HepG2 (cell line): ENCODE results near the gene RPS8. TPM values are rescaled to one million over a fixed set of nuclear protein-coding genes. Genes with fewer than 3 reads are reported as not detected.

Experiments
- GATAD1 ChIP-seq: IDR thresholded peaks from 2 replicates; pipeline ENCODE4 v1.6.1; 2016; ENCODE audit warnings: missing genetic modification reagents, missing compliant biosample characterization
- GMEB1 ChIP-seq: sonication (generic); formaldehyde crosslinking; IDR thresholded peaks from 2 replicates; pipeline ENCODE4 v1.5.1; 2020; ENCODE audit warnings: missing genetic modification reagents, mild to moderate bottlenecking, borderline replicate concordance
- GPN1 ChIP-seq: sonication (generic); formaldehyde crosslinking; IDR thresholded peaks from 2 replicates; pipeline ENCODE4 v1.5.1; 2020; ENCODE audit warnings: missing genetic modification reagents, borderline replicate concordance
- HNF4A ChIP-seq: sonication (generic); formaldehyde crosslinking; IDR thresholded peaks from 2 replicates; pipeline ENCODE4 v1.4.0; 2020; ENCODE audit warnings: missing genetic modification reagents
- HNRNPK ChIP-seq: fragments of 200-400 bp; formaldehyde crosslinking; IDR thresholded peaks from 2 replicates; pipeline ENCODE4 v1.6.1; 2018; ENCODE audit warnings: low read length, low read depth, moderate library complexity, mild to moderate bottlenecking; ENCODE audit not compliant: poor library complexity, severe bottlenecking
- KLF11 ChIP-seq: IDR thresholded peaks from 2 replicates; pipeline ENCODE4 v1.6.1; 2016; ENCODE audit warnings: missing compliant biosample characterization
- NR2F6 ChIP-seq, 2 experiments: IDR thresholded peaks; 2 replicates each; pipeline ENCODE4 v1.6.1; 2016; ENCODE audit warnings: antibody characterized with exemption in 1 of 2, mild to moderate bottlenecking in 1 of 2
- PCBP1 ChIP-seq: fragments of 200-400 bp; formaldehyde crosslinking; IDR thresholded peaks from 2 replicates; pipeline ENCODE4 v1.6.1; 2017; ENCODE audit warnings: mild to moderate bottlenecking, low read depth, low read length, borderline replicate concordance
- PITX1 ChIP-seq: sonication (generic); formaldehyde crosslinking; IDR thresholded peaks from 2 replicates; pipeline ENCODE4 v1.5.1; 2020; ENCODE audit warnings: mild to moderate bottlenecking, missing genetic modification reagents
- PRDM15 ChIP-seq: sonication (generic); formaldehyde crosslinking; IDR thresholded peaks from 2 replicates; pipeline ENCODE4 v1.4.0; 2020; ENCODE audit warnings: missing genetic modification reagents
- RAD21 ChIP-seq: fragments of 450-650 bp; formaldehyde crosslinking; IDR thresholded peaks from 2 replicates; pipeline ENCODE4 v1.5.0; 2020; ENCODE audit warnings: mild to moderate bottlenecking
- RERE ChIP-seq: IDR thresholded peaks from 2 replicates; pipeline ENCODE4 v1.6.1; 2016; ENCODE audit warnings: low read depth, missing genetic modification reagents, missing compliant biosample characterization
- SRSF1 ChIP-seq: fragments of 200-400 bp; formaldehyde crosslinking; optimal IDR thresholded peaks from 2 replicates; pipeline ENCODE3; 2017; ENCODE audit warnings: mild to moderate bottlenecking, low read depth, low read length, moderate library complexity
- ZFY ChIP-seq: sonication (generic); formaldehyde crosslinking; IDR thresholded peaks from 2 replicates; pipeline ENCODE4 v1.4.0; 2020; ENCODE audit warnings: missing genetic modification reagents
- ZNF180 ChIP-seq: sonication (generic); formaldehyde crosslinking; IDR thresholded peaks from 2 replicates; pipeline ENCODE4 v1.4.0; 2020; ENCODE audit warnings: low read depth, missing genetic modification reagents, borderline replicate concordance
- ZNF33A ChIP-seq: sonication (generic); formaldehyde crosslinking; IDR thresholded peaks from 2 replicates; pipeline ENCODE4 v1.5.1; 2020; ENCODE audit warnings: missing genetic modification reagents, mild to moderate bottlenecking, moderate library complexity, borderline replicate concordance
- ZNF468 ChIP-seq: sonication (generic); formaldehyde crosslinking; IDR thresholded peaks from 2 replicates; pipeline ENCODE4 v1.8.0; 2022; ENCODE audit warnings: mild to moderate bottlenecking, moderate library complexity, missing genetic modification reagents
- ZNF556 ChIP-seq: sonication (generic); formaldehyde crosslinking; IDR thresholded peaks from 2 replicates; pipeline ENCODE4 v1.4.0; 2020; ENCODE audit warnings: mild to moderate bottlenecking, missing genetic modification reagents, borderline replicate concordance
- polyA plus RNA-seq, 8 experiments: library from polyadenylated mRNA; depleted of rRNA in 3 of 8; stranded (reverse) in 7 of 8; unstranded in 1 of 8; fragments of >200 nt; fragmentation: Illumina TruSeq in 4 of 8; extraction: Trizol in 4 of 8; gene quantifications; 2 replicates each; pipeline versions ENCODE4 v1.2.1 to v1.2.3, GENCODE V29; 2011 to 2016; ENCODE audit warnings: low read depth in 4 of 8, missing spikeins in 1 of 8, mixed read lengths in 1 of 8; ENCODE audit not compliant: insufficient read depth in 1 of 8
- total RNA-seq, 5 experiments: library from RNA; depleted of rRNA; stranded (reverse); fragments of >200 nt; fragmentation: Illumina TruSeq; extraction: Trizol; gene quantifications; 2 replicates each; pipeline ENCODE4 v1.2.3, GENCODE V29; 2016; ENCODE audit warnings: low read depth in 1 of 5

Gene RPS8
- total and polyA plus RNA-seq, 2 of the 13 experiments (the other 11 are each of a cell fraction or from before 2014, with no cell fraction given) = 2,628 to 2,822 TPM

GRCh38 chr1:44808063-44808937 is 33.0 kb downstream of the RPS8 start, which contains the start of gene BTBD19 (continued):
- no peak for TF ChIP-seq PRDM15 (CRISPR knock-in tag)
- TF ChIP-seq ZNF180 (CRISPR knock-in tag) = no peak
- TF ChIP-seq PCBP1 = 0 out of 2 replicates have a peak, but pooled peaks have one; percentile 61
- no peak for TF ChIP-seq GMEB1 (CRISPR knock-in tag)
- TF ChIP-seq ZNF556 (CRISPR knock-in tag) = 0 out of 2 replicates have a peak, but pooled peaks have one; percentile 13
- TF ChIP-seq KLF11 (CRISPR knock-in tag) = no peak
- no peak for TF ChIP-seq ZNF468
- TF ChIP-seq NR2F6 (IDR thresholded peaks at IDR 0.05) = peak; percentile 65
- peak; percentile 41 for TF ChIP-seq NR2F6 (CRISPR knock-in tag; IDR thresholded peaks at IDR 0.05)
- no peak for TF ChIP-seq PITX1 (CRISPR knock-in tag)
- TF ChIP-seq SRSF1 = no peak
- no peak for TF ChIP-seq RERE (CRISPR knock-in tag)
- TF ChIP-seq HNF4A (CRISPR knock-in tag) = peak; percentile 64; the same call in 1 of the 2 replicates
- TF ChIP-seq RAD21 (CRISPR knock-in tag) = no peak
- no peak for TF ChIP-seq ZNF33A
- no peak for TF ChIP-seq HNRNPK
- no peak for TF ChIP-seq GPN1 (CRISPR knock-in tag)
- TF ChIP-seq GATAD1 (CRISPR knock-in tag) = peak; percentile 41; the same call in 1 of the 2 replicates
- peak; percentile 34 for TF ChIP-seq ZFY (CRISPR knock-in tag)
